HG03571 (cell line): ENCODE results near the gene TBC1D5.

Experiments
- ATAC-seq: cut with Tn5 transposase; IDR thresholded peaks from one replicate; pipeline ENCODE4 v1.9.1; 2021; ENCODE audit not compliant: unreplicated experiment

The TBC1D5 gene

DNA sequence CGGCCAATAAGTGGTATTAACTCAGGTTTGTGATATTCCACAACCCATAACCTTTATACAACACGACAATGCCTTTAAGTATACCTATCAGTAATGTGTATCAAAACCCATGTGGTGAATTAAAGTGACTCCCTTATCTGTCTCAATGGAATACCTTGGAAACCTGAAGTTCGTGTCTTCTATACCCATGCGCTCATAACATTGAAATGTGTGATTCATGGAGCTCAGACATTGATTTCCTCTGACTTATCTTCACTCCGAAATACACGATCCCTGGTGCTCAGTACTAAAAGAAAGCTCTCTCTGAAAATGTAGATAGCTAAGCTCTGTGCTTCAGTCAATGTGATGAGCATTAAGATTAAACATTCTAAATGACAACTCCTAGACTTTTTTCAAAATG, 140.3 kb downstream of the TBC1D5 start:
- ATAC-seq = no peak

DNA sequence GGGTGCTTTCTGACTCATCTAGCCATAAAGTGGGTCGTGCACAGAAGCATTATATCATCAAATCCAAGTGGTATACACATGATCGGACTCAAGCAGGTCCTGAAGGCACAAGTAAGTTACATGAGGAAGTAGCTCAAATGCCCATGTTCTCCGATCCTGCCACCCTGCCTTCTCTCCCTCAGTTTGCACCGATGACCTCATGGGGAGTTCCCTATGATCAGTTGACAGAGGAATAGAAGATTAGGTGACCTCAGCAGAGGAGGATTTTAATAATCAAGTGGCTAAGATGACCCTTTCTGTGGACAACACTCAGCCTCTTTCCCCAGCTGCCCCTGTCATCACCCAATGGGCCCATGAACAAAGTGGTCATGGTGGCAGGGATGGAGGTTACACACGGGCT, 149.5 kb downstream of the TBC1D5 start:
- no peak for ATAC-seq

DNA sequence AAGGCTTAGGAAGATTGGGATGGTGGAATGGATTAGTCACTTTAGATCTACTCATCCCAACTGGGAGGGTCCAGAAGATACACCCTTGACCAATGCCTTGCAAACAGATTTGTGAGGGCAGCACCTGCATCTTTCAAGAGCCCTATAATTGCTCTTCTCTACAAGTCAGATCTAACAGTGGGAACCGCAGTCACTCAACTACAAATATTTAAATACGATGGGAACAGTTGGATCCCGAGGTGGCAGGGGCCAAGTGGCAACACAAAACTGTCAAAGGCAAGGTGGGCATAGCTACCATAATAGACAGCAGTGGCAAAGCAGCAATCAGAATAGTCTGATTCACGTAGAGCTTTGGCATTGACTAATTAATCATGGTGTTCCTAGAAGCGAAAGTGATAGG, 152.0 kb downstream of the TBC1D5 start:
- no peak for ATAC-seq

DNA sequence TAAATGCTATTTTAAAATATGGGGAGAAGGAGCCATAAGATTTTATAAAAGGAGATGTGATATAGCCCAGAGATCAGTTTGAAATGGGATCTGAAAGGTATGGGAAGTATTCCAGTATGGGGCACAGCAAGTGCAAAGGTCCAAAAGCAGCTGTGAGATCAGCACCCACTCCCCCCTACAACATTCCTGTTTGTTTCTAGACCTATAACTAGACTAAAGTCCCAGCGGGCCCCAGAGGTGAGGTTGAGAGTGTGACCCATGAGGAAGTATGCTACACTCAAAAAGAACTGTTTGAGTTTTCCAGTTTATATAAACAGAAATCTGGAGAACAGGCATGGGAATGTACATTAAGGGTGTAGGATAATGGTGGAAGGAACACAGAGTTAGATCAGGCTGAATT, 152.5 kb downstream of the TBC1D5 start:
- ATAC-seq = no peak

DNA sequence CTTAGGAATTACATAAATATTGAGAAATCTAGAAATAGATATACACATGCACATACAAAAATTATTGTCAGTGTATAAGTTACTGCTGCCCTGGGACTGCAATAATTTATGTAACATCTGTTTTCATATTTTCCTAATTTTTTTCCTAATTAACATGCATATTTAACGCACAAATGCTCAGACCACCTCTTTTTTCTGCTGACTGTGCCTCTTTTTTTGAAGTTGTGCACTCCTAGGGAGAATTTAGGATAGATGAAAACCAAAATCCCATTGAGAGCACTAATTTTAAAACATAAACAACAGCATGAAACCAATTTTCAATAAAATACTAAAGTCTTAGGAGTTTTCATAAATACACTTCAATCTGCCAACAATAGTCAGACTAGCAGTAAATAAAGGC, 154.0 kb downstream of the TBC1D5 start:
- no peak for ATAC-seq

DNA sequence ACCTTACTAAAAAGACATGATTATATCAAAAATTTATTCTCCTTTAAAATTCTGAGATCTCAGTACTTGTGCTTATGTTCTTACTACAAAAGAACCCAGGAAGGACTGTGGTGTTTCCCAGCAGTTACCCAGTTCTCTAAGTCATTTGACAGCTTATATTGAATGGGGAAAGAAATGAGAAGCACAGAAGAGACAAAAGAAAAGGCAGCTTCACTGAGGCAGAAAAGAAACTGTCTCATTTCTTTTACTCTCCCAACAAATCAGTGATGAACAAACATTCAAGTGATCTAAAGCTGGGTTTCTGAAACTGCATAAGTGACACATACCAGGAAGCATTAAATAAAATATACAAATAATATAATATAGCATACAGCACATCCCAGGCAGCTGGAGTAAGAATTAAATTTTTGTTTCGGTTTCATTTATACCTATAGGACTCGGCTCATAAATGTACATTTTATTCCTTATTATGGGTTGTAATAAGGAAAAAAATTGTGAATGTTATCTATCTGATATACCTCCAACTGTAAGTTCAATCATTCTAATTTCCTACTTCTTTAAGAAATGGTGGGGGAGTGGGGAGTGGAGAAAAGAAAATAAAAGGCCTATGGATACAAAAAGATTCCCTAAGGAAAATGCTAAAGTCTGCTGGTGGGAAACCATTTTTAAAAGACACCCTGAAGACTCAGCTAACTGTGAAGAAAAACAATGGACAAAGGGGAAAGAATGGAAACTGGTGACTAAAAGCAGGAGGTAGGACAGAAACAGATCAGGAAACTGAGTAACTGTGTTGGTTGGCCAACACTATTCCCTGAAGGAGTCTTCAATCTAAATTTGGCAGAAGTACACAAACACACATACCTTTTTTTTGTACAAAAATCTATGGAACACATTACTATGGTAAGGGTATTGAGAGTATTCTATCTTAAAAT, 156.8 kb downstream of the TBC1D5 start:
- ATAC-seq = no peak

DNA sequence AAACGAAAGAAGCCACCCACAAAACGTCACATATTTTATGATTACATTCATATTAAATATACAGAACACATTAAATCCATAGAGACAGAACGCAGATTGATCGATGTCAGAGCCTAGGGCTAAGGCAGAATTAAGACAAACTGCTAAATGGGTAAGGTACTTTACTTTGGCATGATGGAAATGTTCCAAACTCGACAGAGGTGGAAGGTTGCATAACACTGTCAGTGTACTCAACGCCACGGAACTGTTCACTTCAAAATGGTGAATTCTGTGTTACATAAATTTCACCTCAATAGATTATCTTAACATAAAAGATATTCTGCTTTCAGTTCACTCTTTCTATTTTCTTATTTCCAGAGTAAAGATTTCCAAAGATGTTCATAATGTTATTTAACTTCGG, 158.4 kb downstream of the TBC1D5 start:
- ATAC-seq = no peak

DNA sequence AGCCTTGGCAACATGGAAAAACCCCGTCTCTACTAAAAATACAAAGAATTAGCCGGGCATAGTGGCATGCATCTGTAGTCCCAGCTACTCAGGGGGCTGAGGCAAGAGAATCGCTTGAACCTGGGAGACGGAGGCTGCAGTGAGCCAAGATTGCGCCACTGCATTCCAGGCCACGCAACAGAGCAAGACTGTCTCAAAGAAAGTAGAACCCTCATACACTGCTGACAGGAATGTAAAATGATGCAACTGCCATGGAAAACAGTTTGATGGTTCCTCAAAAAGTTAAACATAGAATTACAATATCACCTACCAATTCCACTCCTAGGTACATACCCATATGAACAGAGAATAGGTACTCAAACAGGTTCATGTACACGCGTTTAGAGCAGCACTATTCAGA, 158.9 kb downstream of the TBC1D5 start:
- no peak for ATAC-seq

DNA sequence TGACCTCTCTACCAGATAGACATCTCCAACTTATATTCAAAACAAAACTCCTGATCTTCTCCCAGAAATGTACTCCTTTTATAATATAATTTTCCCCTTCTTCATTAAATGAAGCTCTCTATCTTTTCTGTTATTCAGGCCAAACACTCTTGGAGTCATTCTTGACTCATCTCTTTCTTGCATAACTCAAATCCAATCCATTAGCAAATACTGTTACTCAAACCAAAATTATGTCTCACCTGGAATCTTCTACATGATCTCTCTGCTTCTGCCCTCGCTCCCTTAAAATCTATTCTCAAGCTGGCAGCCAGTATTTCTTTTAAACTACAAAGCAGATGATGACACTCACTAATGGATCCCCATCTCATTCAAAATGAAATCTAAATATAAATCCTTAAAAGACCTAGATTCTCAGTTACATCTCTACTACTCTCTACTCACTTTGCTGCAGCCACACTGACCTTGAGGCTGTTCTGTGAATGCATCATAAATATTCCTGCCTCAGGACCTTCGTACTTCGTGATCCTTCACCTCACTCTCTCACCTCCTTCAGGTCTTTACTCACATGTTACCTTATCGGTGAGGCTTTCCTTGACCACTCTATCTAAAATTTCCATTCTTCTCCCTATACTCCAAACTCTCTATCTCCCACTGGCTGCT, 160.9 kb downstream of the TBC1D5 start:
- ATAC-seq = no peak

DNA sequence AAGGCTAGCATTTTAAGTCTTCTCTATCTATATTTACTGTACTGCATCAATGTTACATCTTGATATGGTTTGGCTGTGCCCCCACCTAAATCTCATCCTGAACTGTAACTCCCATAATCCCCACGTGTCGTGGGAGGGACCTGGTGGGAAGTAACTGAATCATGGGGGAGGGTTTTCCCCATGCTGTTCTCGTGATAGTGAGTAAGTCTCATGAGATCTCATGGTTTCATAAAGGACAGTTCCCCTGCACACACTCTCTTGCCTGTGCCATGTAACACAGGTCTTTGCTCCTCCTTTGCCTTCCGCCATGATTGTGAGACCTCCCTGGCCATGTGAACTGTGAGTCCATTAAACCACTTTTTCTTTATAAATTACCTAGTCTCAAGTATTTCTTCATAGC, 161.5 kb downstream of the TBC1D5 start:
- no peak for ATAC-seq

DNA sequence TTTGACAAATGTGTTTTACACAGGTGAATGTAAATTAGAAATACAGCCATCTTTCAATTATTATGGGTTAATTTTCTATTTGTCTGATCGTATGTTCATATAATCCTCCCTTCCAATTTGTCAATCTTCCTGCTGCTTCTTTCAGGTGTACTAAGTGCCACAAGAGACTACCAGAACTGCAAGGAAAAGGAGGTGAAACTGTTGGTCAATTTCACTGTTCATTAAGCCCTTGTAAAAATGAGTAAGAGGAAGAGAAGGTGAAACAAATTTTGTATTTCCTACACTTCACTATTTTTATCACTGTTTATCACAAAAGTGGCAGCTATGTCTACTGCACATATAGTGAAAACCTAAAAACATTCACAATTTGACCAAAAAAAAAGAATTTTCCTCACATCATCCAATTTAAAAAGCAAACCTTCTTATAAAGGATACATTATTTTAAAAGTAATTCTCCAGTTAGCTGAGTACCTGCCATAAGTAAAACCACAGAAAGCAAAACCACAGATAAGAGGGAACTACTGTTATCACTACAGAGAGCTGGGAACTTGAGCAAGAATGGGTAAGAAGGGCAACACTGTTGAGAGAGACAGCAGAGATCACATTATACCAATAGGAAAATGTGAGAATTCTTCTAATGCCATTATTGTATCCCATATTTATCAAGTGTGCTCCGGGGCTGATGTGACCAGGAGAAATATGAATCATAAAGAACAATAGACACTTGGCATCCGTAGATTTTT, 163.0 kb downstream of the TBC1D5 start:
- ATAC-seq = peak; percentile 98

DNA sequence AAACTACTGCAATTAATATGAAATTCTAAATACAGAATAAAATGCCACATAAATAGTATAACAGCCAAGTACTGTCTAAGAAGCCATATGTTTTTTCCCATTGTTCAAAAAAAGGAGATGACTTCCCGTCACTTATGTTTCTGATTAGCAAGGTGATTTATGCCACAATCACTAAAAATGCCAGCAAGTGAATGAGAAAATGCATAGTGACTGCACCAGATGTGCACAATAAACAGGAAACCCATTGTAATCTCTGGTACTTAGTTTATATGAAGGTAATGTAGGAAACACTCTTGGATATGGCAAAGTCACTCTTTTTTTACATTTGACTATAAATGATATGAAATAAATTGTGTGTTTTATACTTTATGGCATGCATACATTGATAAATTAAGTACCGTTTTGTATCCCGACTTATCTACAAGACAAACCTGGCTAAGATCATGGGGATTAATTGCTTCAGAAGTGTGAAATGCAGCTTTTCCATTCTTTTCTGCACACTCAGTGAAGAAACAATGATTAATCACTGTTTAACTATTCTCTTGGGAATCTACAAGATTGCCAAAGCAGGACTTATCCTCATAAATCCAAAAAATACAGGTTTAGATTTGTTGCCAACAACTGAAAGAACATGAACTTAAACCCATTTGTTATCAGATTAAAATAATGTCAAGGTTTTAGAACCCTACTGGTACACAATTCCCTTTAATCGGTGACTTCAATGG, 164.5 kb downstream of the TBC1D5 start:
- ATAC-seq = no peak

DNA sequence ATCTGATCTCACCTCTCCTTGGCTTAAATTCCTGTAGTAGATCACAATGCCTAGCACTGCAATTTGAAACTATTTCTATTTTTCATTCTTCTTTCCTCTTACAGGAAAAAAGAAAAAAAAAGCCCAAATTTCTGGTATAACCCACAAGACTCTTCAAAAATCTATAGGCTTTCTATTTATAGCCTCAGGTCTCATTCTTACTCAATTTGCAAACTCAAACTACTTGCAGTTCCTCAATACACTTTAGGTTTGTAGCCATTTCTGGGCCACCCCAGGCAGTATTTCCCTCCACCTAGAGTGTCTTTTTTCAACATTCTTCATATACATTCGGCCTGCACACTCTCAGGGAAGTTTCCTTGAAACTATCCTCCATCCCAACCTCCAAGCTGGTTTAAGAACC, 169.0 kb downstream of the TBC1D5 start:
- peak; percentile 96 for ATAC-seq

DNA sequence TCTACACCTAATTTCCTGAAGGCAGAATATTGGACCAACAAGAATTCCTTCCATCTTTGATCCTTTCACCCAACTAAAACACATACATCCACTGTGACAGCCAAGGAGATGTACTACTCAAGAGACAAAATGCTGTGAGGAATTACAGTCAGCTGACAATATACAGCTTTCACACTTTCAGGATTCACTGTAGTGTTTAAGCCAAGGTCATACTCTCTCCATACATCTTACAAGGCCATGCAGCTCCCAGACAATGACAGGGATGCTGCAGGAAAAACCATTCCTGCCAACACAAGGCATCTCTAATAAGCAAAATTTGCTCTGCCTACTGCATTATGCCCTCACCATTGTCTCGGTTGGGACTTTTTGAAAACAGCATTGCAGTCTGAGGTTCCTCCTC, 170.7 kb downstream of the TBC1D5 start:
- ATAC-seq = no peak

DNA sequence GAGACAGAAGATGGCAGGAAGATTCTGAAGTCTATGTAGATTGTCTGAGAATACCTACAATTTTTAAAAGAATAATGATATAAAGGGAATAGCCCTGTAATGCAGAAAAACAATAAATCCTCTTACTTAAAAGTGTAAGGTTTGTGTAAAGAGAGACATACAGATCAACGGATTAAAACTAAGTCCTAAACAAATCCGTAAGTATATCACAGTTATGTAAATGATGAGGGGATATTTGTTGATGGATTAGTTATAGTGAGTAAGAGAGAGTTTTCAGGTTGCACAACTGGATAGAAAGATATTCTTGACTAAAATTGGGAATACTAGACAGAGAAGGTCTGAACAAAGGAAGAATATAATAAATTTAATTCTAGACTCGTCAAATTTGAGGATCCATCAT, 179.6 kb downstream of the TBC1D5 start:
- ATAC-seq = no peak

DNA sequence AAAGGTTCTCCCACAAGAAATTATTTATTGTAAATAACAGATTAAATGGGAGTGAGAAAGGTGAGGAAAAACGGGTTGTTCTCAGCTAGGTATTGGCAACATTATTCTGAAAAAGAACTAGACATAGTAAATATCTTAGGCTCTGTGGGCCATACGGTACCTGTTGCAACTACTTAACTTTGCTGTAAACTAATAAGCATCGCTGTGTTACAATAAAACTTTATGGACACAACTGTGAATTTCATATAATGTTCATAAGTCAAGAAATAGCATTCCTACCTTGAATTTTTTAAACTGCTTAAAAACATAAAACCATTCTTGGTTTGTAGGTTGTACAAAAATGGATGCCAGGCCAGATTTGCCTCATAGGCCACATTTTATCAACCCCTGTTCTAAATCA, 183.9 kb downstream of the TBC1D5 start:
- no peak for ATAC-seq

DNA sequence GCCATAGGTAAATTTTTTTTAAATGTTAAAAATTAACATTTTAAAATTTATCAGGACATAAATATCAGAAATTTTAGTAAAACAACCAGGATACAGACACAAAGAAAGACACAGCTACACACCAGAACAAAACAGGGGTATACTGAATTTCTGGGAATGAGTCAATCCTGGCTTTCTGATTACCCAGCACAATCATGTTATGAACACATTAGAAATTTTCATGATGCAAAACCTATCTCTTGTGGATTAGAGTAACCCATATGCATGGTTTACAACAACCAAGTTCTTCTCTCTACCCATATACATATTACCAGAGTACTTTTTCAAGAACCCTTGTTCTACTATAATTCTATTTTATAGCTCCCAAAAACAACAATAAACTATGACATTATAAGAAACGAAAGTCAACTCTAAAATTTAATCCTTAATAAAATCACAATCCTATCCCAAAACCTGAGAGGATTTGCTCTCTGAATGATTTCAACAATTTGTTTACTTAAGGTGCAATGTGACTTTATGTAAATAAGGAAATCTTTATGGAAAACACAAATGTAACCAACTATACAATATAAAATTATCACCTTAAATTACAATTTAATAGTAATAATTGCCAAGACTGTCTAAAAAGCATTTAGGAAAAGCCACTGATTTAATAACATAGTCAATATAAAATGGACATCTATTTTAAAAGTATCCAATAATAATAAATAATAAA, 184.5 kb downstream of the TBC1D5 start:
- no peak for ATAC-seq

DNA sequence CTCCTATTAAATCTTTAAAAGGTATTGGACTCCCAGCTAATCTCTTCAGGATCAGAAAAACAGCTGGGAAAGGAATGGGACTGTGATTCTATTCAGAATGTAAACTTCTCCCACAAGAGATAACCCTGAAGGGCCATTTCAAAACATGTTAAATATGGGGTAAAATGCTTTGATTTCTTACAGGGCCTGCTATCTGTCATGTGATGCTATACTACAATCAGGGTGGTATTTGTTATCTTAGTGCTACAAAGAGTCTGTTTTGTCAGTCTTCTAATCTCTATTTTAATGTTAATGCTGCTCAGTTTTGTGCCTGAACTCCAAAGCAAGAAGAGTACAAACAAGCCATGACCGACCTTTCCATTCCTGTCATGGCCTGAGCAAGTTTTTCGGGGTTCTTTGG, 186.9 kb downstream of the TBC1D5 start:
- no peak for ATAC-seq

DNA sequence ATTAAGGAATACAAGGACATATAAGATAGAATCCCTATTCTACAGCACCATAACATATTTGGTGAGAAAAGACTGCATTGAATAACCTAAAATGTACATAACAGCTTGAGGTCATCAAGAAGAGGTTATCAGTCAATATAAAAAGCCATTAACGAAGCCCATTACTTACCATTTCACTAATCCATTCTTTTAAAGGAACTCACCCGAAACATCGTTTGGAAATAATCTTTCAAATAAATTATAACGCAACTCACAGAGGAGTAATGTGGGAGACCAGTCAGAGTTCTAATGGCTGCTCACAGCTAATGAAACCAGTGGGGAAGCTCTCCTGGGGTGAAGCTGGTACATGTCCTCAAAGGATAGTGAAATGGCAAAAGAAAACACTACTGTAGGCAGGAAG, 188.4 kb downstream of the TBC1D5 start:
- no peak for ATAC-seq

DNA sequence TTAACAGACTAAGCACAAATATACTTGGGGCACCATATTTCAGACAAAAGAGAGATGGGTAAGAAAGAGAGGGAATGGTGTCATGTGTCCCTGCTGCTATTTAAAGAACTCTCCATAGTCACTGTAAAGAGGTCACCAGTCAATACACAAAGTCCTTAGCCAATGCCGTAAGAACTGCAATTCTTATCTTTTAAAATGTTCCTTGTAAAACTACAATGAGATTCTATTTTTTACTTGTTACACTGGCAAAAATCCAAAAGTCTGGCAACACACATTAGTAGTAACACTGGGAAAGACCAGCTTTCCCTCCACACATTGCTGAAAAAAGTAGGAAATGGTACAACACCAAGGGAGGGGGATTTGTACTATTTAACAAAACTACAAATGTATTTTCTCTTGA, 189.4 kb downstream of the TBC1D5 start:
- ATAC-seq = no peak

DNA sequence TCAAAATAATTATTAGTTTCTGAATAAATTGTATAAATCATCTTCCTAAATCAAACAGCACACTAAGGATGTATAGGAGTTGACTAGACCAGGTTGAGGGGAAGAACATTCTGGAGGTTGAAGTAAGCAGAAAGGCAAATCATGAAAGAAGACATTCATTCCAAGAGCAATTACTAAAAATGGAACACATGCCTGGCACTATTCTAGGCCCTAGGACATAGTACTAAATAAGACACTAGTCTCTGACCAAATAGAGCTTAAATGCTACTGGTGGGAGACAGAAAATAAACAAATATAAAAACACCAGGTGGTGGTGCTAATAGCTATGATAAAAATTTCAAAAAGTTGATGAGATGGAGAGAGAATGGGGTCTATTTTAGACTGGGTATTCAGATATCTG, 190.1 kb downstream of the TBC1D5 start:
- ATAC-seq = no peak
